Right cardiac atrium (tissue), 5 donors: ENCODE results near the gene TSPAN3. TPM values are rescaled to one million over a fixed set of nuclear protein-coding genes. Genes with fewer than 3 reads are reported as not detected.
A peak's percentile ranks its signal among the peaks of the same experiment; 100 is the strongest.

Experiments
- ATAC-seq, 2 donors: fragments of 200-7000 bp; cut with Tn5 transposase; one replicate each; pipeline versions ENCODE4 v1.8.0 to v1.9.1; 2020; ENCODE audit warnings: moderate library complexity in 2 of 2, mild to moderate bottlenecking in 1 of 2
- DNase-seq, 3 donors: peaks; one replicate each; pipeline ENCODE4 v3.0.0-alpha.2; 2020
- H3K27ac ChIP-seq: one replicate; pipeline ENCODE4 v1.5.1; 2013; ENCODE audit warnings: mild to moderate bottlenecking, low read length, control low read depth, moderate library complexity
- H3K27me3 ChIP-seq: one replicate; pipeline ENCODE4 v1.6.1; 2013; ENCODE audit not compliant: control insufficient read depth, insufficient read depth
- H3K4me1 ChIP-seq: one replicate; pipeline ENCODE4 v1.6.1; 2013; ENCODE audit warnings: low read length; ENCODE audit not compliant: control insufficient read depth, insufficient read depth
- H3K4me3 ChIP-seq: one replicate; pipeline ENCODE4 v1.5.1; 2013; ENCODE audit warnings: low read length, control low read depth
- H3K9me3 ChIP-seq: one replicate; pipeline ENCODE4 v1.6.1; 2013; ENCODE audit warnings: low read length; ENCODE audit not compliant: control insufficient read depth
- WGBS: extraction: QIAGEN DNeasy Blood & Tissue Kit; methylation state at CpG from one replicate; pipeline ENCODE4 v1.1.7; 2013; 5-methylcytosine and 5-hydroxymethylcytosine counted together
- intact Hi-C, 4 donors: fragments of 100-400 bp; cut with DNase I; formaldehyde crosslinking; loops; one replicate each; pipeline versions ENCODE4 v1.11.0 to v1.14.0; 2022 to 2023
- polyA plus RNA-seq: library from polyadenylated mRNA; stranded (reverse); fragments of 200-250 nt; gene quantifications from one replicate; pipeline ENCODE4 v1.2.3, GENCODE V29; 2013
- total RNA-seq, 4 donors: library from RNA; stranded (reverse); fragmentation: NEBNext Ultra II Directional; extraction: Animal tissue kit (Norgen Biotek cat#: 25700); gene quantifications; one replicate each; pipeline ENCODE4 v1.2.1, GENCODE V29; 2021
- donor health status: healthy with polysubstance abuse.
- donor health status: DM: no; HTN: yes; CAD: no.
- donor health status: DM: no; HTN: no; CAD: no.
- donor health status: DM: no; HTN: yes; CAD: no; lungs with severe emphysema.
- donor health status: DM: yes; HTN: yes; CAD: no.

Gene TSPAN3
- total and polyA plus RNA-seq, 5 donors, result 124 to 135 (median 128) TPM

DNA sequence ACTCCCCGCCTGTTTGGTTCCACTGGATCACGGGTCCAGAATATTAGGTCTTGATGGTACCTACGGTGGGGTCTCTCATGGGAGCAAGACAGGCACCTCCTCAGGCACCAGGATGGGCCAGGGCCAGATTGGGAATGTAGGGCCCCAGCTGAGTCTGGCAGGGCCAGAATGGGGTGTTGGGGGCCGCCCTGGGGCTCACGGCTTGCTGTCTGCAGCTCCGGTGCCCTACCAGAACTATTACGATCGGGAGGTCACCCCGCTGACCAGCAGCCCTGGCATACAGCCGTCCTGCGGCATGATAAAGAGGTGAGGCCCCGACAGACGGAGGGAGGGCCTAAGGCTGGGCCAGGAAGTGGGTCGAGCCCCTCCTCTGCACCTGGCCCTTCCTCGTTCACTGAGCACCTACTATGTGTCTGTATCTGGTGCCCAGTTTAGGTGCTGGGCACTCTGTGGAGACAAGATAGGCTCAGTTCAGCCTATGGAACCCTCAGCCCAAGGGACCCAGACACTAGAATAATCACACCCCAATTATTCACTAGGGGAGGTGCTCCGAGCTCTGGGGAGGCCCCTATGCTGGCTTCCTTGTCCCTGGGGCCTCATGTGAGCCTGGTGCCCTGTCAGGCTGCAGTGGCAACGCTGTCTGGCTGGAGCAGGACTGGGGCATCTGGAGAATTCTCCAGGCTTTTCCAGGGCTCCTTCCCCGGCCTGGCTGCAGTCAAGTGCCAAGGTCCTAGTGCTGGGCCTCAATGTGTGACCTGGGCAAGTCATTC is 38.1 kb downstream of the TSPAN3 start:
- H3K27me3 ChIP-seq, result no peaks in the 10 kb centered on the region
- ATAC-seq (no peak), DNase-seq (peak in 2 of 3 donors; percentile 38 to 39)
- no peaks in the 10 kb centered on the region for H3K9me3 ChIP-seq
- WGBS, result 74% methylated on average over 18 of the region's 18 CpGs
- H3K4me3 ChIP-seq, result no peak overlapping the region
- H3K4me1 ChIP-seq, result no peaks in the 10 kb centered on the region
- no peak overlapping the region for H3K27ac ChIP-seq
- intact Hi-C loops, result no loop called here

DNA sequence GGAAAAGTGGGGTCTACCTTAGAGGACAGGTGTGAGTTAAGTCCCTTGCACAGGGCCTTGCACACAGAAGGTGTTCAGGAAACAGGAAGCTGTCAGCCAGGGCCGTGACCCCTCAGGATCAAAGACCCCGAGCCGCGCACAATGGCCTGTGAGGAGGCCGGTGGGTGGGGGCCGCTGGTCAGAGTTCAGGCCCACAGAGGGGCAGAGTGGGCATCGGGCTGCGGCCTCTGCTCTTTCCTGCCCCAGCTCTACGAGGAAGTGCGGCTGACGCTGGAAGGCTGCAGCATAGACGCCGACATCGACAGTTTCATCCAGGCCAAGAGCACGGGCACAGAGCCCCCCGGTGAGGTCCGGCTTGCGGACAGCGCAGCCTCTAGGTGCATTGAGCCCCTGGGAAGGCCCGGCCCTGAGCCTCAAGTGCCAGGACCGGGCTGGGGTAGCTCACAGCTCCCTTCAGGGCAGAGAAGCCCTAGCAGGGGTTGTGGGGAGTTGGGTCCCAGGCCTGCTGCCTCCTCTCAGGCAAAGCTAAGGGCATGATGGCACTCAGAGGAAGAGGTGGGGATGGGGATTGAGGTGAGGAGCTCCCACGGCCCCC is 38.8 kb downstream of the TSPAN3 start:
- WGBS, result 72% methylated on average over 22 of the region's 22 CpGs
- no peaks in the 10 kb centered on the region for H3K9me3 ChIP-seq
- no peaks in the 10 kb centered on the region for H3K27me3 ChIP-seq
- no peak overlapping the region for H3K27ac ChIP-seq
- DNase-seq, result peak in 2 of 3 donors; percentile 31 to 45
- no peaks in the 10 kb centered on the region for H3K4me1 ChIP-seq
- no peak overlapping the region for H3K4me3 ChIP-seq
- no peak for ATAC-seq
- intact Hi-C loops, result no loop called here

DNA sequence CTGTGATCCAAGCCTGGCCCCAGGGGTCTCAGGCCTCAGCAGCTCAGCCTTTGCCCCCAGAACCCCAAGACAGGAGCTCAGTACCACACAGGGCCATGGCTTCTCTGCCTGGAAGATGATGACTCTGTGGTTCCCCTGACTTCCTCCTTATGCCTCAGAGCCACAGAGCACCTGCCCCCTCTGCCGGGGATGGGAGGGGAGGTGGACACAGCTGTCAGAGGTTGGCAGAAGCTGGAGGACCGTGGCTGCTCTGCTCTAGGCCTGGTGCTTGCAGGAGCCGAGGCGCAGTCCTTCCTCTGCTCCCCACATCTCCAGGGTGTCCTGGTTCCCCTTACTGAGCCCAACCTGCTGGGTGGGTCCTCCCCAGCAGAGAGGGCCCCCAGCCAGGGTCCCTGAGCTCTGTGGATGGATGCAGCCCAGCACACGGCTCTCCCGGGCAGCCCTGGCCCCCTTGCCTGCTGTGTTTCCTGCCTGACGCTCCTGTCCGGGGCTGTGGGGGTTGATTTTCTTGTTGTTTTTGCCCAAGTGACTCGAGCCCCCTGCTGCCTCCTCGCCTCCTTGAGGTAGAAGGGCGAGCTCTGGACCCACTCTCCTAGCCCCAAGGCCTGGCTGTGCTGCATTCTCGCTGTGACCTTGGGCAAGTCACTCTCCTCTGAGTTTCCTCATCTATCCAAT is 39.4 kb downstream of the TSPAN3 start:
- Histone ChIP-seq H3K27ac (no peak overlapping the region), H3K4me3 (no peak overlapping the region), H3K4me1 (no peaks in the 10 kb centered on the region), H3K27me3 (no peaks in the 10 kb centered on the region), H3K9me3 (no peaks in the 10 kb centered on the region)
- intact Hi-C loops, result no loop called here
- 79% methylated on average over 12 of the region's 12 CpGs for WGBS
- DNase-seq (peak in 2 of 3 donors; percentile 22 to 56), ATAC-seq (no peak)

DNA sequence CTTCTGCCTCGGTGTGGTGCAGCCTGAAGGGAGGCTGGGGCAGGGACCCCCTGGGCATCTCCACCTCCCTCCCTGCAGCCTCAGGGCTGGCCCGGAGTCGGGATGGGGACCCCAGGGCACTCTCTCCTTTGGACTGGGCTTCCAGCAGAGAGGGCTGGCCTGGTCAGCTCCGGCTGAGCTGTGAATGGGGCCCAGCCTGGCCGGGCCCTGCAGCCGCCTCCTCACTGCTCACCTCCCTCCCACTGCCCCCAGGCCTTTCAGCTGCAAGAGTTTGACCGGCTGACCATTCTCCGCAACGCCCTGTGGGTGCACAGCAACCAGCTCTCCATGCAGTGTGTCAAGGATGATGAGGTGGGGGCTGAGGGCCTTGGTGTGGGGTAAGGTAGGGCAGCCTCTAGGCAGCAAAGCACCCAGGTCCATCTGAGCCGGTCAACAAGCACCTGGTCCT is 40.0 kb downstream of the TSPAN3 start:
- Histone ChIP-seq H3K27ac (no peak overlapping the region), H3K27me3 (no peaks in the 10 kb centered on the region), H3K4me3 (no peak overlapping the region), H3K4me1 (no peaks in the 10 kb centered on the region), H3K9me3 (no peaks in the 10 kb centered on the region)
- WGBS, result 73% methylated on average over 10 of the region's 10 CpGs
- intact Hi-C loops, result no loop called here
- DNase-seq (peak in 1 of 3 donors; percentile 28), ATAC-seq (no peak)

DNA sequence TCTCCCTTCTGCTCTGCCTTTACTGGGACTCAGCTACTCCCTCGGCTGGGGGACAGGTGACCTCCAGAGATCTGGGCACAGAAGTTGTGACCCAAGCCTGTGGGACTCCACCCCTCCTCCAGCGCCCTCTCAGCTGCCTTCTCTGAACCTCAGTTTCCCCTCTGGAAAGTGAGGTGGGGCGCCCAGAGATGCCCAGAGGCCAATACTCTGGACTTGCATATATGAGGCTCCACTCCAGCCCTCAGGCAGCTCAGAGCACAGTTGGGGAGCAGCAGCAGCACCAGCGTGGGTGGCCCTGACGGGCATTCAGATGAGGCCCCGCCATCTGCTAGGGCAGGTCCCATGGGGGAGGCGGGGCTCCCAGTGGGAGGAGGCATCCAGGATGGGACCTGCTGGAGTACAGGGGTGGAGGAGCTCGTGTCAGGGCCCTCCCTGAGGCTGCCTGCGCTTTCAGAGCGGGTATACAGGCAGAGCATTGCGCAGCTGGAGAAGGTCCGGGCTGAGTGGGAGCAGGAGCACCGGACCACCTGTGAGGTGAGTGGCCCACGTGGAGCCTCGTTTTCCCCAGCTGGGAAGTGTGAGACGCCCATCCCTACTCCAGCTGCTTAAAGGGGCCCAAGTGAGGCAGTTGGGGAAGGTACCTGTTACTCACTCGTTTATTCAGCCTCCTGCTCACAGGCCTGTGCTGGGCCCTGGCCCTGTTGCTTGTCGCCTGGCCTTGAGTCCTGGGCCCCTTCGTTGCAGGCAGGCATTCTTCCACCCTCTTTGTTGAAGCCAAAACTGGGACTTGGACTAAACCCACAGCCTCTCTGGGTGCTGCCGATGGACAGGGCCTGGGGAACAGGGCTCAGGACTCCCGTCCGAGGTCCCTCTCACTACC is 40.6 kb downstream of the TSPAN3 start:
- H3K27ac ChIP-seq, result no peak overlapping the region
- DNase-seq, result peak in 2 of 3 donors; percentile 38 to 60
- intact Hi-C loops, result no loop called here
- 79% methylated on average over 22 of the region's 22 CpGs for WGBS
- H3K27me3 ChIP-seq, result no peaks in the 10 kb centered on the region
- no peak overlapping the region for H3K4me3 ChIP-seq
- H3K9me3 ChIP-seq, result no peaks in the 10 kb centered on the region
- no peaks in the 10 kb centered on the region for H3K4me1 ChIP-seq
- no peak for ATAC-seq

DNA sequence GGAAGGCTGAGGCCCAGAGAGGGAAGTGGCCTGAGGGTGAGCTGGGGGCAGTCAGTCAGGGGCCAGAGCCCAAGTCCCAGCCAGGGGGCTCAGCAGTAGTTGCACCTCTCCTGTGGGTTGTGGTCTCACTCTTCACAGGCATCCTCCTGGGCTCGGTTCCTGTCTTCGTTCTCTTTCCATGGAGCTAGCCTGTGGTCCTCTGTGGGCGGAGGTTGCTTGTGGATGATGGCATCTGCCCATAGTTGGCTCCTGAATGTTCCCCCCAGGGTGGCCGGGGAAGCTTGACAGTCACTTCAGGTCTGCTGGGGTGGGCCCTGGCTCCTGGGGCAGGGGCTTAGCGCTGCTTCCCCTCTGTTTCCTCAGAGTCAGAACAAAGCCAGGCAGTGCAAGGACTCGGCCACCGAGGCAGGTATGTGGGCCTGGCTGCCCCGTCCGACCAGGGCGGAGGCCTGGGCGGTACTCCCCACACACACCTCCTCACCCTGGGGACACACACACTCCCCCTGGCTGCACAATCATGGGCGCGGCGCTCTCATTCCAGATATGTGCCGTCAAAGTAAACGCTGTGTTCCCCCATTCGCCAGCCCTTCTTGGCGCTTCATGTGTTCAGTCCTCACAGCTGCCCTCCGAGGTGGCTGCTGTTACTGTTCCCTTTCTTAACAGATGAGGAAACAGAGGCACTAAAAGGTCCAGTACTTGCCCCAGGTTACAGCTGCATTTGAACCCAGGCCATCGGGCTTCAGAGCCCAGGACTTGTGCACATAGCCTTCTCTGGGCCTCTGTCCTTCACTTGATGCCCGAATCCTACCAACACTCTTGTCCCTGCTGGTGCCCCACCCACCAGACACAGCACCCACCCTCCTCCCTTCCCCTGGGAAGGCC is 41.5 kb downstream of the TSPAN3 start:
- Histone ChIP-seq H3K9me3 (no peaks in the 10 kb centered on the region), H3K27me3 (no peaks in the 10 kb centered on the region), H3K4me3 (no peak overlapping the region), H3K27ac (no peak overlapping the region), H3K4me1 (no peaks in the 10 kb centered on the region)
- ATAC-seq, result no peak
- WGBS, result 93% methylated on average over 21 of the region's 21 CpGs
- intact Hi-C loops, result loop anchor here in 1 of 4 donors (10.0 kb wide), 1 partner anchor 515 kb away; no protein-coding TSS in a partner anchor
- DNase-seq, result peak in 1 of 3 donors; percentile 31

DNA sequence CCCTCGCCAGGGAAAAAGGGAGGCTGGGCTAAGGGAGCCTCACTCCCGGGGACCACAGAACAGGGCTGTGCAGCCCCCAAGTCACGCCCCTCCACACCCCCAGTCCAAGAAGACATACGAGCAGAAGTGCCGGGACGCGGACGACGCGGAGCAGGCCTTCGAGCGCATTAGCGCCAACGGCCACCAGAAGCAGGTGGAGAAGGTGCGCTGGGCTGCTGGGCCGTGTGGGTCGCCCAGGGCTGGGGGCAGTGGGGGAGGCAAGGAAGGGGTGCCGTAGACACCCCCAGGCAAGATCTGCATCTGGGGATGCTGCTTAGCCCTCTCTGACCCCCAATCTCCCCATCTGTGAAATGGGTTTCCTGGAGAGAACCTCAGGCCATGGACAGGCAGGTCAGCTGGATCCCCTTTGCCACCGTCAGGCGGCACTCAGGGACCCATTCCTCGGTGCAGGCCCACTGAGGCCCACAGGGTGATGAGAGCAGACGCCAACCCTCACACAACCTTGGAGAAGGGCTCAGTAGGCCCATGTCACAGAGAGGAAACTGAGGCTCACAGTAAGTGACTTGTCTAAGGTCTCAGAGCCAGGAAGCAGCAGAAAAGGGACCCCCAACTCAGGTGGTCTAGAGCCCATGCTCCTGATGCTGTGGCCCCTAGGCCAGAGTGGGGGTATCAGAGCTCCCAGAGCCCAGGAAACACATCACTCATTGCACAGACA is 42.3 kb downstream of the TSPAN3 start:
- intact Hi-C loops, result loop anchor here in 1 of 4 donors (10.0 kb wide), 1 partner anchor 516 kb away; no protein-coding TSS in a partner anchor
- Histone ChIP-seq H3K9me3 (no peaks in the 10 kb centered on the region), H3K4me3 (no peak overlapping the region), H3K27ac (no peak overlapping the region), H3K27me3 (no peaks in the 10 kb centered on the region), H3K4me1 (no peaks in the 10 kb centered on the region)
- 50% methylated on average over 22 of the region's 22 CpGs for WGBS
- DNase-seq, result no peak
- no peak for ATAC-seq

DNA sequence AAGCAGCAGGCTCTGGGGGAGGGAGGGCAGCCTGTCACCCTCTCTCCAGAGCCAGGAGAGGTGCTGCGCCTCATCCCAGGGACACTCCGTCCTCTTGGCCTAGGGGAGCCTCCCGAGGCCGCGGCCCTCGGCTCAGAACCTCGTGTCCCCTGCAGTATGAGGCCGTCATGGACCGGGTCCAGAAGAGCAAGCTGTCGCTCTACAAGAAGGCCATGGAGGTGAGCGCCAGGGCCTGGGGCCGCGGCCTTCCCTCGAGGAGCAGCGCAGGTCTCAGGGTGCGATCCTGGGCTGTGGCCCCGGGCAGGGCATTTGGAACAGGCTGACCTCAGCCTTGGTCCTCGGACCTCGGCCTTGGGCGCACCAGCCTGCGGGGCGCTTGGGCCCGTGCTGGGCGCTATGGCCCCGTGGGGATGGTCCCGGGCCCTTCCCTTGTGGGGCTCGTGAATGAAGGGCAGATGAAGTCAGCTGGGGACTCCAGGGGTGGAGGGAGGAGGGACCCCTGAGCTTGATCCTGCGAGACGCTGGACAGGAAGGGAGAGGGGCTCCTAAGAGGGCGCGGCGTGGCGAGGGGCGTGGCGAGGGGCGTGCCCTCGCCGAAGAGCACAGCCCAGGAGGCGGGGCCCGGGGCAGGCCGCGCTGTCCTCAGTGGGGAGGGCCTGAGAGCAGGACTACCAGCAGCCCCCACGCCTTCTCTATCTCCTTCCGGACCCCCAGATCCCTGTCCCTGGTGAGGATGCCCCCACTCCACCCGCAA is 43.0 kb downstream of the TSPAN3 start:
- 41% methylated on average over 45 of the region's 45 CpGs for WGBS
- Histone ChIP-seq H3K4me1 (no peaks in the 10 kb centered on the region), H3K27me3 (no peaks in the 10 kb centered on the region), H3K27ac (no peak overlapping the region), H3K4me3 (no peak overlapping the region), H3K9me3 (no peaks in the 10 kb centered on the region)
- ATAC-seq (peak; percentile 47 to 61), DNase-seq (peak in 2 of 3 donors; percentile 73 to 75)
- intact Hi-C loops, result loop anchor here in 1 of 4 donors (10.0 kb wide), 1 partner anchor 517 kb away; no protein-coding TSS in a partner anchor
